HG02798 (cell line): ENCODE data around the gene GP1BB.
"Not testable (repeated sequence)": the region's sequence is repeated elsewhere in the genome, so short reads cannot be mapped to it uniquely, and the experiment has no call there.

Experiments
- ATAC-seq: cut with Tn5 transposase; IDR thresholded peaks from one replicate; pipeline ENCODE4 v1.9.1; 2021; ENCODE audit warnings: mild to moderate bottlenecking; ENCODE audit not compliant: unreplicated experiment, poor library complexity

Gene GP1BB

GRCh38 chr22:19723232-19723982 lies at the start of gene GP1BB:
Gene GP1BB (plus strand): TSS chr22:19723539. CDS start chr22:19723570, 31 bp downstream.
- ATAC-seq, result no peak

- no peak for ATAC-seq
These were observed 49.7 kb upstream of the GP1BB start for GRCh38 chr22:19673660-19674059.

- ATAC-seq, result no peak
These were observed 49.0 kb upstream of the GP1BB start for GRCh38 chr22:19674129-19674928.

- ATAC-seq, result no peak
These were observed 48.4 kb upstream of the GP1BB start for GRCh38 chr22:19674929-19675253.

GRCh38 chr22:19675428-19675827 lies 47.9 kb upstream of the GP1BB start:
- ATAC-seq, result no peak

- ATAC-seq, result not testable (repeated sequence)
These were observed 46.9 kb upstream of the GP1BB start for GRCh38 chr22:19676437-19676836.

GRCh38 chr22:19678949-19679521 lies 44.3 kb upstream of the GP1BB start:
- no peak for ATAC-seq

- ATAC-seq, result no peak
These were observed 43.7 kb upstream of the GP1BB start for GRCh38 chr22:19679522-19680101.

- no peak for ATAC-seq
These were observed 43.0 kb upstream of the GP1BB start for GRCh38 chr22:19680287-19680881.

GRCh38 chr22:19680911-19681862 lies 42.2 kb upstream of the GP1BB start:
- no peak for ATAC-seq

GRCh38 chr22:19681863-19682245 lies 41.5 kb upstream of the GP1BB start:
- no peak for ATAC-seq

- ATAC-seq, result no peak
These were observed 36.4 kb upstream of the GP1BB start for GRCh38 chr22:19686946-19687345.

GRCh38 chr22:19687561-19688300 lies 35.6 kb upstream of the GP1BB start:
- no peak for ATAC-seq

- ATAC-seq, result no peak
These were observed 34.7 kb upstream of the GP1BB start for GRCh38 chr22:19688301-19689290.

GRCh38 chr22:19689408-19689807 lies 33.9 kb upstream of the GP1BB start:
- no peak for ATAC-seq

GRCh38 chr22:19691007-19691720 lies 32.2 kb upstream of the GP1BB start:
- ATAC-seq, result no peak

GRCh38 chr22:19691721-19692341 lies 31.5 kb upstream of the GP1BB start:
- no peak for ATAC-seq
